Spleen (tissue), 7 donors: ENCODE data around the gene FAM240A.

Experiments
- CTCF ChIP-seq, 11 experiments: fragments of 200-600 bp in 7 of 11; fragments of 450-650 bp in 4 of 11; sonication (generic) in 4 of 11; IDR thresholded peaks in 8 of 11; conservative IDR thresholded peaks in 3 of 11; 1 replicate in 7 of 11; 2 replicates in 4 of 11; pipeline versions ENCODE4 v1.4.0 to v1.8.0; 2016 to 2021; ENCODE audit warnings: antibody characterized with exemption in 11 of 11, inconsistent platforms in 4 of 11, mild to moderate bottlenecking in 1 of 11
- POLR2A ChIP-seq, 3 donors: fragments of 450-650 bp; IDR thresholded peaks; one replicate each; pipeline ENCODE4 v1.5.1; 2017; ENCODE audit warnings: antibody characterized with exemption in 3 of 3, mild to moderate bottlenecking in 1 of 3
- POLR2AphosphoS5 ChIP-seq, 3 donors: sonication (generic); formaldehyde crosslinking; IDR thresholded peaks; one replicate each; pipeline ENCODE4 v1.5.1; 2017; ENCODE audit warnings: antibody characterized with exemption in 3 of 3
- donor health status: DM: no; HTN: no; CAD: no; lungs with moderate emphysema.
- donor health status: DM: no; HTN: no; CAD: no.
- donor health status: DM: no; HTN: no; CAD: no.

GRCh38 chr3:46672349-46672695 is 60.0 kb downstream of the FAM240A start:
- TF ChIP-seq CTCF (IDR thresholded peaks at IDR 0.05 in 8 of 11, conservative IDR thresholded peaks at IDR 0.05 in 3 of 11), result no peak
- TF ChIP-seq POLR2AphosphoS5 (IDR thresholded peaks at IDR 0.05), result no peak
- no peak for TF ChIP-seq POLR2A (IDR thresholded peaks at IDR 0.05)
